GM19023 (cell line): ENCODE results near the gene CLEC9A.

ENCODE experiments used
- ATAC-seq: cut with Tn5 transposase; IDR thresholded peaks from one replicate; pipeline ENCODE4 v1.9.1; 2021; ENCODE audit warnings: mild to moderate bottlenecking, moderate library complexity; ENCODE audit not compliant: unreplicated experiment

The CLEC9A gene

GRCh38 chr12:10101648-10102220 lies 71.3 kb downstream of the CLEC9A start:
- no peak for ATAC-seq

DNA sequence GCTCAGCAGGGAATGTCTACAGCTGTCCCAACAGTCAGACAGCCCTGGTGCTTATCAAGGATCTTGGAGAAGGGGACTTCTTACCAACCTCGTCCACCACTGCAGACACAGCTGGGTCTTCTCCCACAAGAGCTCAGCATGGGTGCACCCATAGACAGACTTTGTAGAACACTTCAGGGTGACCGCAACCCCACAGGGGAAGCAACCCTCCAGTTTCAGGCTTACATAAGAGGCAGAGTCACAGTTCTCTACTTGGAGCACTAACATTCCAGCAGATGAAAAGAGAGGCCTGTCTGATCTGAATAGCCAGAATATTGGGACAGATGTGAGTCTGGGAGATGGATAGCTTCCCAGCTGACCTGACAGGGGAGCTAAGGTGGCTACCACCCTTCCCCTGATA lies 71.8 kb downstream of the CLEC9A start:
- no peak for ATAC-seq

DNA sequence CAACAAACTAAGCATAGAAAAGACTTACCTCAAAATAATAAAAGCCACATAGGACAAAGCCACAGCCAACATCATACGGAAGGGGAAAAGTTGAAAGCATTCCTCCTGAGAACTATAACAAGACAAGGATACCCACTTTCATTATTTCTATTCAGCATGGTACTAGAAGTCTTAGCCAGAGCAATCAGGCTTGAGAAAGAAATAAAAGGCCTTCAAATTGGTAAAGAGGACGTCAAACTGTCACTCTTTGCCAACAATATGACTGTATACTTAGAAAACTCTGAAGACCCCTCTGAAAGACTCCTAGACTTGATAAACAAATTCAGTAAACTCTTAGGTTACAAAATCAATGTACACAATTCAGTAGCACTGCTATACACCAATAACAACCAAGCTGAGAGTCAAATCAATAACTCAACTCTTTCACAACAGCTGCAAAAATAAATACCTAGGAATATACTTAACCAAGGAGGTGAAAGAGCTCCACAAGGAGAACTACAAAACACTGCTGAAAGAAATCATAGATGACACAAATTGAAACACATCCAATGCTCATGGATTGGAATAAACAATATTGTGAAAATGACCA lies 79.9 kb downstream of the CLEC9A start:
- ATAC-seq, result no peak

DNA sequence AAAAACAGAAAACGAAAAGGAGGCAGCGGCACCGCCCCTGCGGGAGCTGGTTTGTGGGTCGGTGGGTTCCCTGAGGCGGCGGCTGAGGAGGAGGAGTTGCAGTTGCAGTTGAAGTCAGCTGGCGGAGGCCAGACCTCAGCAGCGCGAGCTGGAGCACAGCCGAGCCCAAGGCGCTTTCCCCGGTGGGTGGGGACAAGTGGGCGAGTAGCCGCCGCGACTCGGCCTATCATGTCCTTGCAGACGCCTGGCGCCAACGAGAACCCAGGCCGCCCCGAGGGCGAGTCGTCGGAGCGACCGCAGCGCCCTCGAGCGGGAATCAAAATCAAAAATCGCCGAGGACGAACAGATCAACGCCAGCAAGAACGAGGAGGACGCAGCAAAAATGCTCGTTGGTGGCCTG lies 81.0 kb downstream of the CLEC9A start:
- no peak for ATAC-seq

DNA sequence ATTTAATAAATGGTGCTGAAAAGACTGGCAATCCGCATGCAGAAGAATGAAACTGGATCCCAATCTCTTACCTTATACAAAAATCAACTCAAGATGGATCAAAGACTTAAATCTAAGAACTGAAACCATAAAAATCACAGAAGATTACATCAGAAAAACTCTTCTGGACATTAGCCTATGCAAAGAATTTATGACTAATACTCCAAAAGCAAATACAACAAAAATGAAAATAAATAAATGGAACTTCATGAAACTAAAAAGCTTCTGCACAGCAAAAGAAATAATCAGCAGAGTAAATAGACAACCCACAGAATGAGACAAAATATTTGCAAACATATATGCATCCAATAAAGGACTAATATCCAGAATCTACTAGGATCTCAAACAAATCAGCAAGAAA lies 82.6 kb downstream of the CLEC9A start:
- no peak for ATAC-seq

GRCh38 chr12:10113920-10114319 lies 83.4 kb downstream of the CLEC9A start:
- ATAC-seq, result no peak

DNA sequence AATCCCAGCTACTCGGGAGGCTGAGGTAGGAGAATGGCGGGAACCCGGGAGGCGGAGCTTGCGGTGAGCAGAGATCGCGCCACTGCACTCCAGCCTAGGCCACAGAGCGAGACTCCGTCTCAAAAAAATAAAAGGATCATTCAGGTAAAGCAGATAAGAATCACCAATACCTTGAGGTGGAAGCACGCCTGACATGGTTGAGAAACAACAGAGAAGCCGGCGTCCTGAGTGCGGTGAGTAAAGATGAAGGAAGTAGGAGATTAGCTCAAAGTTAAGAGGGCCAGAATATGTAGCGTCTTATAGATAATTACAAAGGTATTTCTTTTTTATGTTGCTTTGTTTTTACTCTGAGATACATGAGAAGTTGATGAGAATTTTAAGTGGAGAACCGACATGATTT lies 84.8 kb downstream of the CLEC9A start:
- ATAC-seq, result no peak
